Limb (tissue), 2 donors: ENCODE measurements around the gene GAS7.

ENCODE experiments used
- DNase-seq, 2 donors: peaks; one replicate each; pipeline ENCODE4 v3.0.0-alpha.2; 2016; ENCODE audit errors: extremely low spot score in 2 of 2

GAS7 gene

DNA sequence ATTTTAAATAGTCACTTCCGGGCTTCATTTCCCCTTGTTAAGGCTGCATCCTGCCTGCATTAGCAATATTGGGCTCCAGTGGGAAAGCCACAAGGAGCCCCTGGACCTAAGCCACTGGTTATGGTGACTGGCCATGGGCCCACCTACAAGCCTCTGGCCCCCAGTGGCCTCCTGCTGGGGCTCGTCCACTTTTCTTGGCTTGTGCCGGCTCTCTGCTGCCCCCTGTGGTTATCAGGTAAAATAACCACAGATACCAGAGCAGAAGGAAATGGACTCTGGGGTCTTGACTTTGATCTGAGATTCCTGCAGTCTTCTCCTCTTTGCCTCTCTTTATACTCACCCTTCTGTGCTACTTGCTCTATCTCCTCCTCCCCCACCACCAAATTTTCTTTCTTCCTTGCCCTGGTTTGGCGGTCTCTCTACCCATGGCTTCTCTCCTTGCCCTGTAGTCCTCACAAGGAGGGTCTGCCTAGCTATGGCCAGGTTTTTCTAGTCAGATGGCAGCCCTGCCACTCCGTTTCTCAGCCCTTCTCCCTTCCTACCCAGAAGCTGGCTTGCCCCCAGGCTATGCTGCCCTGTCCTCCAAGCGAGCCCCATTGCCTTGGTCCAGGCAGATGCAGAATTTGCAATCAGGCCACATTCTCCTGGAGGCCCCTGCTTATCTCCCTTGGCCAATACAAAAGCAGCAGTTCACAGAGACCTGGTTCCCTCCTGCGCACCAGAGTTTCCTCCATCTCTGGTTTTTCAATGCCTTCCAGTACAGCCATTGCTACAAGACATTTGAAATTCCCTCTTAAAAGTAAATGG lies 210.4 kb downstream of the GAS7 start:
- peak in 1 of 2 donors; percentile 51 for DNase-seq

DNA sequence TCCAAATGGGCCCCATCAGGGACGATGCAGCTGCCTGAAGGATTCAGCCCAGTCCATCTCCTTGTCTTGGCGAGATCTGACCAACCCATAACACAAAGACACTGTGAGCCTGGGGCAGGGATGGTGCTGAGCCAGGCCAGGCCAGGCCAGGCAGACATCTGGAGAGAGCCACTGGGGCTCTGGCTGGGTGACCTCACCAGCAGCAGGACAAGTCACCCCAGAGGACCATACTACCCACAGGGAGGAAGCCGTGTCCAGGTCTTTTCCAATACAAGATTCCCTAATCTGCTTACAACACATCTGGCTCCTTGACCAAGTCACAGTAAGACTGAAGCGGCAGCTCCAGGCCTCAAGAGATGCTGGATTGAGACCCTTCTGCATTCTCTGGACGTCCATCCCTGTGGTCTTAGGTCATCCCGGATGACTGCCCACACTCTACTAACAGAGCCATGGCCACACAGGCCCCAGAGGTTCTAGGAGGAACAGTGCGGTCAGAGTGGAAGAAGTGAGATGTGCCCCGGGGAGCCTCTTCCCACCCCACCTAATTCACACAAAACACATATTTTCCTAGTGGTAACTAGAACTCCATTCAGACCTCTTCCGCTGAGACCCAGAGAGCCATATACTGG lies 211.5 kb downstream of the GAS7 start:
- no peak for DNase-seq

DNA sequence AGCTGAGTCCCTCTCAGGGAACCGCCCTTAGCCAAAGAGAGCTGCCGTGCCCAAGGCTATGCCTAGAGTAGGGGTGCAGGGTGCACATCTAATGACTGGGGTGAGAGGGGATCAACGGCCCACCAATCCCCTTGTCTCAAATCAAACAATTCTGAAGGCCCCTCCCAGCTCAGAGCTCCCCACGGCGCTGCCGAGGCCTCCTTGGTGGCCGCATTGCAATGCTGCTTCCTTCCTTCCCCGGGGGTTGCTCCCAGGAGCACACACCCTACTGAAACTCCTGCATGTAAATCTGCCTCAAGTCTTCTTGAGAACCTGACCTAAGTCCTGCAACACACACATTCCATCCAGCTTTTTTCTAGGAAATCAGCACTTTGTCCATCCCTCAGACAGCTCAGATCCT lies 212.8 kb downstream of the GAS7 start:
- no peak for DNase-seq

DNA sequence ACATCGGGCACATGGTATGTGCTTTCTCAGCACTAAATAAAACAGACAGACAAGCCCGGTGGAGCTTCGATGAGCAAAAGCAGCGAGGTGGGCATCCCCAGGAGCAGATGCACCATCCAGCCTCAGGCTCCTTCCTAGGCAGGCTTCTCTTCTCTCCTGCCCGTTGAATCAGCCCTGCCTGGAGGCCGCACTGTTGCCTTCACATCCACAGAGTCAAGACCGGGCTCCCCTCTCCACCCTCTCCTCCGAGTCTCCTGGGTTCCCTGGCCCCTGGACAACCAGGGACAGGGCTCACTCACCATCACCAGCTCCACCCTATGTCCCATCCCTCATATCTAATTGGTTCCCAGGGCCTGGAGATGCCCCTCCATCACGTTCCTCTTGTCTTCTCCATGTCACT lies 213.6 kb downstream of the GAS7 start:
- no peak for DNase-seq

DNA sequence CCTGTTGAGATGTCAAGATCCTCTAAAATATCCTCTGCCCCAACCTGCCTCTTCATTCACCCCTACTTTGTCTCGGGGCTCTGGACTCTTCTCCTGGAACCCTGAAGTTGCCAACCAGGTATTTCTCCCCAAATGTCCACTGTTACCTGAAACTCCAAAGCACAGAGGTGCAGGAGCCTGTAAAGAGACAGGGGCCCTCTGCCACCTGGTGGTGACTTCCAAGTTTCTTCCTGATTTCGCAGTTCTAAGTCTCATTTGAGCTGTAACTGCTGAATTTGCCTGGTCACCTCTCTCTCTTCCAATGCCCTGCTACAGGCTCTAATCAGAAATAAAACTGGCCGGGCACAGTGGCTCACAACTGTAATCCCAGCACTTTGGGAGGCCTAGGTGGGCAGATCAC lies 216.2 kb downstream of the GAS7 start:
- no peak for DNase-seq

DNA sequence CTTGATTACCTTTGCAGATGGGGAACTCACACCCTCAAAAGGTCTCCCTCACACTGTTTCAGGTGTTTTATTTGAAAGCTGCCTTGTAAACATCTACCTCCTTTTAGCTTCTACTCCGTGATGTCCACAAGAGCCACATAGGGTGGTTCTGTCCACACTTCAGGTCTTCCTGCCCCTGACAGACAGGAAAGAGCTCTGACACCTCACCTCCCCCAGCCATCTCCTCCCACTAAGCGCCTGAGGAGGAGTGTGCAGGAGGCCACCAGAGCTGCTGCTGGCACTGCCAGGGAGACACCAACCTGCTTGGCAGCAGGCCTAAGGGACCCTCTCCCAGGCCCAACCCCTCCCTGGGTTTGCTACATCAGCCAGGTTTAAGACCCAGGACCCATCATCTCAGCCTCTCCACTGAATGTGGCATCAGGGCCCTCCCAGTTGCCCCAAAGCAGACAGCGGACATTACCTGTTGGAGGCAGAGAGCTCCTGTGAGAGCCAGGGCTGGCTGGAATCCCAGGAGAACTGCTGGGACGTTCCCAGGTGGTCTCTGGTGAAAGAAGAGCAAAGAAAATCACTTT lies 217.0 kb downstream of the GAS7 start:
- no peak for DNase-seq

DNA sequence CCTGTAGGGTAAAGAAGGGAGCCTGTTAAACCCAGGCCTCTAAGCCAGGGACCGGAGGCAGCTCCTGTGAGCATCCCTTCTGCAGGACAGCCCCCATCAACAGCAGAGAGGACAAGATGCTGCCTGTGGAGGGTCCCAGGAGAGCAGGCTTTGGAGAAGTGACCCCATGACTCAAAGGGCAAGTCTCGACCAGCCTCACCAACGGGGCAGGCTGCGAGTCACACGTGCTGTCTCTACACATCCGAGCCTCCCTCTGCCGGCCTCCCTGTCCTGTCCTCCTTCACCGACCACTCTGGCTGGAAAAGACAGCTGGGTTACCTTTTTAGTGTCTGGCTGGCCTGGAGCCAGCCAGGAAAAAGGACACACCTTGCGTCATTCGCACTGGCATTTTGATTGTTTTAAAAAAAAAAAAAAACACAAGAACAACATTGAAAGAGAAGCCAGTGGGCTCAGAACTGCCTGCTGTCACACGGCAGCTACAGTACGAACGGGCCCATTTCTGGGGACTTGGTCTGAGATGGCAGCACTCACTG lies 218.9 kb downstream of the GAS7 start:
- no peak for DNase-seq

DNA sequence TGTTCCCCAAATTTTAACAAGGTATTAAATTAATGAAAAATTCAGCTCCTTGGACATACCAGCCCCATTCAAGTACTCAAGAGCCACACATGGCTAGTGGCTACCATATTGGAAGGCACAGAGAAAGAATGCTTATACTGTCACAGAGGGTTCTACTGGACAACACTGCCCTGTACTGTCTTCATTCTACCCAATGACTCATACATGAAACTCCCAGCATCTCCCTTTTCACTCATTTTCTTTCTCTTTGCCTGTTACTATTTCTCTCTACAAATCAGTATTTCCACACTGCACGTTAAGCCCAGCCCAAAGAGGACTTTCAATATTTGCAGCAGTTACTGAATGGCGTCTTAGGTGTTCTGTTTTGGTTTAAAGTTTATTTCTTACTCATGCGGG lies 221.2 kb downstream of the GAS7 start:
- DNase-seq = no peak

DNA sequence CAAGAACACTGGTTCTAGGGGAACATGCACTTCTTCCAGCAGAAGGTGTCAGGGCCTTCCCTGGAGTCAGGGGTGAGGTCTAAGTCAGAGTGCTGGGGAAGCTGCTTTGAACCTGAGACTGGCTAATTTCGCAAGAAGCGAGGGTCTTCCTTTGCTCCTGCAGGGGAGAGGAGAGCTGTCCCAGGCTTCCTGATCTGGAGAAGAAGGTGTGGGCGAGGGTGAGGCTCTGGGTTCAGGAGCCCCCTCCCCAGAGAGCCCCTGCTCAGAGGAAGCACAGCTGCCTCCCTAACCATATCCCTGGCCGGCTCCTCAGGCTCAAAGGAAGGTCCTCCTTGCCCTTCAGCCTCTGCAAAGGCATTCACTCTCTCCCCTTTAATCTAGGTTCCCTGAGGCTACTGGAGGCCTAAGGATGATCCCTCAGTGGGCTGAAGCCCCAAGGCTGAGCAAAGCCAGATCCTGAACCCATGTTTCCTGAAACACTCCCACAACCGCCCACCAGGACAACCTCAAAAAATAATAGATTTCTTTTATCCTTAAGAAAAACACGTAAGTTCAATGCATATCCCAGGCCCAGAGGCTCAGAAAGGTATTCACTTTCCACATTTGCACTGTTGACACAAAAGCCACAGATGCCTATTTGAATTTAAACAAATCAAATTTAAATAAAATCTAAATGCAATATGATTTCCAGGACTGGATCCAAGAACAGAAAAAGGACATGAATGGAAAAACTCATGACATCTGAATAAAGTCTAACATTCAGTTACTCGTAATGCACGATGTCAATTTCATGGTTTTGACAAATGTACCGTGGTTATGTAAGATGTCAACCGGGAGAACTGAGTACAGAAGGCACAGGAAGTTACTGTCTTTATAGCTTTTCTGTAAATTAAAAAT lies 221.9 kb downstream of the GAS7 start:
- no peak for DNase-seq

DNA sequence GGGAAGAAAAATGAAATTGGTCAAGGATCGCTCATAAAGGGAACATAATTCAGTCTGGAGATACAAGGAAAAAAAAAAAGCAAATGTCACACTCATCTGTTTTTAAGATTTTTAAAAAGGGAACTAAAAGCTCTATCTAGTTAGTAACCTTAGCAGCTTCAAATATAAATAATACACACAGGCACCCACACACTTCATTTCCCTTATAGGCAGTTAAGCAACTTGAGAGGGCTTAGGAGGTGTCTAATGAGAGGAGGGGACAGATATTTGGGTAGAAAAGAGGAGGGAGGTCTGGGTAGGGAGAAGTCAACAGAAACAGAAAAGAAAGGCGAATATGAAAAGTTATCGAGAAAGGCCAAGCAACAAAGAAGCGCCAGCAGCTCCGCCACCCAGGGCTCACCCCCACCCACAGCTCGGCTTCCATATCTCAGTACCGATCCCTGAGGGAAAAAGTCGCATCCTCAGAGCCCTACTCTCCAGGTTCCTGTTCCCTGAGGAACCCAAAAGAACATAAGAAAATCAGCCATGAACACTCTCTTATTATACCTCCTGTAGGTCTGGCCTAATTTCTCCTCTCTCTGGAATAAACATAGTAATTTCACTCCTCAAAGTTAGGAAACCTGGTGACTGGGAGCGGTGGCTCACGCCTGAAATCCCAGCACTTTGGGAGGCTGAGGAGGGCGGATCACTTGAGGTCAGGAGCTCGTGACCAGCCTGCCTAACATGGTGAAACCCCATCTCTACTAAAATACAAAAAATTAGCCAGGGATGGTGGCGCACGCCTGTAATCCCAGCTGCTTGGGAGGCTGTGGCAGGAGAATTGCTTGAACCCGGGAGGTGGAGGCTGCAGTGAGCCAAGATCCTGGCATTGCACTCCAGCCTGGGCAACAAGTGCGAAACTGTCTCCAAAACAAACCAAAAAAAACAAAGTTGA lies 223.7 kb downstream of the GAS7 start:
- DNase-seq = no peak

DNA sequence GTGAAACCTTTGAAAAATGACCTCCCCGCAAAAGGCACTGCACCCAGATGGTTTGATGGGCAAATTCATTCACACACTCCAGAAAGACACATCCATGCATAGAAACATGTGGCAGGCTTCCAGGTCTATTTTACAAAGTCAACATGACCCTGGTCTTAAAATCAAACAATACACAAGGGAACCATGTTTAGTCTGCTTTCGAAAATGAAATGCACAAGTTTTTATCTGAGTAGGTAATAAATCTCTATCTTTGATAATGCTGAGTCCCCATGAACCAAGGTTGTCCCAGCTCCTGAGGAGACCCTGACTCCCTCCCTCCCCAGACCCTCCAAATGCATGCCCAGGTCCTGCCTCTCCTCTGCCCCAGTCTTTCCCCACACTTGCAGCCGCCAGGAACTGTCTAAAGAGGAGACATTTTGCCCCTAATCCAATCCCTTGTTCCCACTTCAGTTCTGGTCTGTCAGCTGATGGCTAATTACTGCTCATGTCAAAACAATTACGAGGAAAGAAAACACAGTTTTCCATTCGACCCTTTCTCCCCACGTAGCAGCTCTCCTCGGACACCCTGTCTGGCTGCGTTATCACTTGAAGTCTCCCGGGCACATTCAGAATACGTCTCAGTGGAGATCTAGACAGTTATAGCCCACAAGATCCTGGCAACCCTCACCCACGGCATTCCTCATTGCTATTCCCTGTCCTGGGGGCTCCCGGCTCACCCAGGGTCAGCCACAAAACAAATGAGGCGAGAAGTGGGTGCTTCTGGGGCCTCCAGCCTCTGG lies 224.5 kb downstream of the GAS7 start:
- no peak for DNase-seq

DNA sequence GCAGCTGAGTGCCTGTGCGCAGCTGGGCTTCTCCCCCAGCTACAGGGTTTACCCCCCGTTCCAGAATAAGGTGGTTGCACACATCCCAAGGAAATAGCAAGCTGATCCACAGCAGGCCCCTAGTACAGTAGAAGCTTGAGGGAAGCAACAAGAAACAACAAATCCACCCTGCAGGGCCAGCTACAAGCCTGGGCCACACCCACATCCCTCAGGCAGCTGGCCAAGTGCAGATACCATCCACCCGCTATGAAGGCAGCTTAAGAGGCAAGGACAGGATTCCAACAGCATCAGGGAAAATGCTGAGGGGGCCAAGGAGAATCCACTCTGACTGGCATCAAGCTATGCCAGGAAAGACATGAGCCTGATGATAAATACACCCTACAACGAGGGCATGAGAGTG lies 226.4 kb downstream of the GAS7 start:
- peak; percentile 55 to 69 for DNase-seq

DNA sequence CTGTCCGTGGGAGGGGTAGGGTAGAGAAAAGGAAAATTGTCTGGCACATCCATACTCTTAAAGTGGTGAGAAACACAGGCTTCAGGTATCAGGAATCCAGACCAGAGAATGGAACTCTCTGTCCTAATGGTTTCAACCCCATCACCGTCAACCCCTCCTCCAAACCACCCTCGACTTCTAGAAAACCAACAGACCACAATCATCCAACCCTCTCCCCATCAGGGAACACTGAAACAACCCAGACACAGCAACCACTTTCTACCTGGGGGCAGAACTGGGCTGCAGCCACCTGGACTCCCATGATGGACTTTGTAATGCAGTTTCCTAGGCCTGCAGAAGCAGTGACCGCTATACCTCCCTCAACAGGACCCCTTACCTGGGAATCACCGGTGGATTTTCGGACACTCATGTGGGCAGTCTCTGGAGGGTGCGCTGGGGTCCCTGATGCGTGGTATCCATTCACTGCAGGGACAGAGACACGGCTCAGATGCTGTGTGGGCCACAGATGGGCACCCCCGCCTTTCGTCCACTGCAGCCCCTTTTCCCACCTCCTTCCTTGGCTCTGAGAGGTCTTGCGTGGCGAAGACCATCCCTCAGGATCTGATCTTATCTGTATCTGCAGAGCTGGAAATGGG lies 229.0 kb downstream of the GAS7 start:
- DNase-seq = no peak

DNA sequence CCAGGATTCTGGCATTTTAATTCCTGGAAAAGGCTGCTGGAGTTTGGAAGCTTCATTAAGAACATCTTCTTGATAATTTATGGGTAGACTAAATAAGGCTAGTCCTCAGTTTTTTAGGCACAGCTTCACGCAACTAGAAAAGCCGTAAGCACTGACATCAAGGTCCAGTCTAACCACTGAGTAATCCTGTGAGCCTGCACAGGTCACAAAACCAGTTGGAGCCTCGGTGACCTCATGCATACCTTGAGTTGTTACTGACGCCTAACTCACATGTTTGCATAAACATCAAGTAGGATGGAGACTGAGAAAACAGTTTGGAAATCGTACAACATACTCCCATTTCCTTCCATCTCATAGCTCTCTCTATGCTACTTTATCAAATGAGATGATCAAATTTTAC lies 229.5 kb downstream of the GAS7 start:
- no peak for DNase-seq

DNA sequence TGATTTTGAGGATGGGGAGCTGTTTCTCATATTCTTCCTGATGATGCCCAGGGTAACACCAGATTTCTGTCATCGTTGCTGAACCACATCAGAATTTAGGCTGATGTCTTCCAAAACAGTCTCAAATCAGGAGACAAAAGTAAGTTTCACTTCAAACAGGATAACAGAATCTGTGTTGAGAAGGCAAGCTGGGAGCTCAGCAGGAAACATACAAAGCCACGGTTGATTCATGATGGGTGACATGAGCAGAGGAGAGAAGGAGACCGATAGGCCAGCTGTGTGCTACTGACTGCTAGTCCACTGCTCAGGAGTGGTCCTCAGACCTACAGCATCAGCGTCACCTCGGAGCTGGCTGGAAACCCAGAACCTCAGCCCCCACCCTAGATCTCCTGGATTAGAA lies 230.4 kb downstream of the GAS7 start:
- no peak for DNase-seq

DNA sequence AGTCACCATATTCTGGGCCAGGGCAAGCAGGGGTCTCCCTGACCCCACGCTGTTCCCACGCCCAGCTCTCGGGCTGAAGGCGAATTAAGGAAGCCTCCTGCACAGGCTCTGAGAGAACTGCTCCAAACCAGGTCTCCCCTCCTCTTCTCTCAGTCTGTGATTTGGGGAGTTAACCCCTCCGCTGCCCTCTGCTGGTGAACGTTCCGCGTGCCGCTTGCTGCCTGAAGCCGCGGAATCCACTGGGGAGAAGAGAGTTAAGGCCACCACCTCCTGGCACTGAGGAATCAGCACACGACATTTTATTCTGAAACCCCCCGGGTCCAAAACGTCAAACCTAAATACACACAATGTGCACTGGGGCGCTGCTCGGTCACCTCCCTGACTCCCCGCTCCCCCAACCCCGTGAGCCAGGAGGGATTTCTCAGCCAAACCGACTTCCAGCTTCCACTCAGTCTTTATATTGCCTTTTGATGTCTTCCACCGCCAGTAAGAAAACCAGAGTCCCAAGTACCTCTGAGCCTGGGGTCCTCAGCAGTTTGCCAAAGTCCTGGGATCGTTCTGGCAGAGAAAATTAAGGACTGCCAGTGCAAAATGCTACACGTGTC lies 238.9 kb downstream of the GAS7 start:
- peak; percentile 36 to 84 for DNase-seq

DNA sequence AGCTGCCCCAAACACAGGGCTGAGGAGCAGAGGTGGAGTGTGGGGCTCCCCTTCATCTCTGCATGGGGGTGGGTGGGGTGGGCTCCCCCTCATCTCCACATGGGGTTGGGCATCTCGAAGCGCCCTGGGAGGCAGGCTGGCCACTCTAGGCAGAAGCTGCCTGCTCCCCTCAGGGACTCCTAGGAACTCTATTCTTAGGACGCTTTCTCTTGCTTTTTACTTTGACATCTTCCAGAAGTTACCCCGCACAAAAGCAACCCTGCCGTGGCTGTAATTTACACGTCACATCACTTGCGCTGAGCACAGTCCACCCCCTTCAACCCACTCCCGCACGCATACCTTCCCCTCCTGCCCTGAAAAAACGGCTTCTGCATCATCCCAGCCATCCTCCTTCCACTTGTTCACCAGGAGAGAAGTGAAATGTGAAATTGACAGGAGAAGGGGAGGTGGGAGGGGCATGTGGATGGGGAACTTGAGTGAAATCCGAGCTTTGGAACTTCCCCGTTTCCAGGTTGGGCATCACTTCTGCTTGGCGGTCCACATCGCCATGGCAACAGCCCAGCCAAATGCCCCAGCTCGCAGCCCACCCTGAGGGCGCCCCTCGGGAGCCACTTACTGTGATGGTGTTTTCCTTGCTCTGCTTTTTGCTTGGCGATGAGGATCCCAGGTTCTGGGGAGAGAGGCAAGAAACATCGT lies 239.7 kb downstream of the GAS7 start:
- peak in 1 of 2 donors; percentile 58 for DNase-seq

DNA sequence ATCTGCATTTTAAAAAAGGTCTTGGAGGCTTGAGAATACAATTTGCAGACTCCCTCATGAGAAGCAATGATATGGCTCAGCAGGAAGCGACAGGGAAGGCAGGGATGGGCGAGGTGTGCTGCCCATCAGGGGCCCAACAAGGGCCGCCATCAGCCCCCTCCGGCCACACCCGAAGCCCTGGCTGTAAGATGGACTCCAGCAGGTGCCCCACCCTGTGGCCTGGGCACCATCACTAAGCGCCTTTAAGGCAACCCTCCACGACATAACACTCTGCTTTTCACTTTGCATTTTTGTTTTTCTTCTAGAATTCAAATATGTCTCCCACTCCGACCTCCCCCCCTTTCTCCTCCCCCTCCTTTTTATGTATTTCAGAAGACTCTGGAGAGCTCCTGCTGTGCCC lies 241.2 kb downstream of the GAS7 start:
- DNase-seq = no peak
